DMS53 (cell line): ENCODE data around the gene ARMH2.

Experiments used
- DNase-seq: peaks from one replicate; lab custom pipeline; 2025; lab: John Stamatoyannopoulos, UW

ARMH2 gene

GRCh38 chr6:24798740-24799540 is at the start of gene ARMH2:
TSS of gene ARMH2 (minus strand) at chr6:24798917. CDS start at chr6:24798857, 60 bp downstream.
- DNase-seq, result no peak

- no peak for DNase-seq
Measured at GRCh38 chr6:24848461-24848860, 49.7 kb upstream of the ARMH2 start.

- DNase-seq, result no peak
Measured at GRCh38 chr6:24847402-24847801, 48.7 kb upstream of the ARMH2 start.

GRCh38 chr6:24845578-24845977 is 46.9 kb upstream of the ARMH2 start:
- DNase-seq, result no peak

GRCh38 chr6:24844903-24845302 is 46.2 kb upstream of the ARMH2 start:
- no peak for DNase-seq

- no peak for DNase-seq
Measured at GRCh38 chr6:24844061-24844460, 45.3 kb upstream of the ARMH2 start.

- no peak for DNase-seq
Measured at GRCh38 chr6:24840187-24840586, 41.5 kb upstream of the ARMH2 start.

GRCh38 chr6:24838994-24839393 is 40.3 kb upstream of the ARMH2 start:
- DNase-seq, result no peak

- no peak for DNase-seq
Measured at GRCh38 chr6:24838081-24838480, 39.4 kb upstream of the ARMH2 start.

- no peak for DNase-seq
Measured at GRCh38 chr6:24836109-24836508, 37.4 kb upstream of the ARMH2 start.

- DNase-seq, result no peak
Measured at GRCh38 chr6:24833711-24834386, 35.1 kb upstream of the ARMH2 start.

GRCh38 chr6:24832794-24833193 is 34.1 kb upstream of the ARMH2 start:
- no peak for DNase-seq

- no peak for DNase-seq
Measured at GRCh38 chr6:24831771-24832716, 33.3 kb upstream of the ARMH2 start.

GRCh38 chr6:24829657-24830056 is 30.9 kb upstream of the ARMH2 start:
- DNase-seq, result no peak

- DNase-seq, result no peak
Measured at GRCh38 chr6:24827970-24828369, 29.3 kb upstream of the ARMH2 start.

GRCh38 chr6:24827162-24827561 is 28.4 kb upstream of the ARMH2 start:
- DNase-seq, result no peak

GRCh38 chr6:24825130-24825630 is 26.5 kb upstream of the ARMH2 start:
- no peak for DNase-seq

GRCh38 chr6:24824142-24824938 is 25.6 kb upstream of the ARMH2 start:
- DNase-seq, result no peak

GRCh38 chr6:24823185-24823584 is 24.5 kb upstream of the ARMH2 start:
- DNase-seq, result no peak

GRCh38 chr6:24822696-24823095 is 24.0 kb upstream of the ARMH2 start:
- DNase-seq, result peak; percentile 8

GRCh38 chr6:24821860-24822444 is 23.2 kb upstream of the ARMH2 start:
- DNase-seq, result no peak
